Esophagus muscularis mucosa (tissue), 4 donors: ENCODE data around the gene JPH3. TPM values are rescaled to one million over a fixed set of nuclear protein-coding genes. Genes with fewer than 3 reads are reported as not detected.

Experiments used
- DNase-seq: peaks from one replicate; pipeline ENCODE4 v3.0.0-alpha.2; 2017; ENCODE audit errors: extremely low spot score
- H3K27ac ChIP-seq, 4 donors: fragments of 200-600 bp; sonication (generic); replicated peaks in 1 of 4; 1 replicate in 3 of 4; 2 replicates in 1 of 4; pipeline ENCODE4 v1.5.1; 2016 to 2019; ENCODE audit warnings: mild to moderate bottlenecking in 1 of 4
- H3K27me3 ChIP-seq, 4 donors: fragments of 200-600 bp; sonication (generic); one replicate each; pipeline versions ENCODE4 v1.5.1 to v1.6.0; 2016 to 2019
- H3K36me3 ChIP-seq, 4 donors: fragments of 200-600 bp; sonication (generic); one replicate each; pipeline ENCODE4 v1.5.1; 2016 to 2019
- H3K4me1 ChIP-seq, 4 donors: fragments of 200-600 bp; sonication (generic); one replicate each; pipeline ENCODE4 v1.5.1; 2016 to 2019
- H3K4me3 ChIP-seq, 4 donors: fragments of 200-600 bp; sonication (generic); 1 replicate in 2 of 4; 2 replicates in 2 of 4; pipeline ENCODE4 v1.5.1; 2016 to 2019; ENCODE audit warnings: mild to moderate bottlenecking in 4 of 4, moderate library complexity in 1 of 4
- H3K9me3 ChIP-seq, 4 donors: fragments of 200-600 bp; sonication (generic); 1 replicate in 3 of 4; 2 replicates in 1 of 4; pipeline ENCODE4 v1.5.1; 2016 to 2019
- EP300 ChIP-seq: sonication (generic); formaldehyde crosslinking; IDR thresholded peaks from one replicate; pipeline ENCODE4 v1.6.1; 2017; ENCODE audit warnings: antibody characterized with exemption
- POLR2A ChIP-seq: fragments of 450-650 bp; IDR thresholded peaks from one replicate; pipeline ENCODE4 v1.6.1; 2017; ENCODE audit warnings: antibody characterized with exemption, moderate library complexity, mild to moderate bottlenecking, low read depth
- POLR2AphosphoS5 ChIP-seq, 2 donors: sonication (generic); formaldehyde crosslinking; IDR thresholded peaks; one replicate each; pipeline ENCODE4 v1.6.1; 2017; ENCODE audit warnings: antibody characterized with exemption in 2 of 2
- WGBS: methylation state at CpG from one replicate; pipeline ENCODE4 v1.1.5; 2018; 5-methylcytosine and 5-hydroxymethylcytosine counted together
- intact Hi-C: fragments of 100-400 bp; cut with DNase I; formaldehyde crosslinking; loops from one replicate; pipeline ENCODE4 v1.15.1; 2023
- total RNA-seq, 4 donors: library from RNA; depleted of rRNA; stranded (reverse); fragments of >200 nt; gene quantifications; one replicate each; pipeline versions ENCODE4 v1.1.0 to v1.2.1, GENCODE V29; 2016
- TF ChIP-seq, protein P1 (sequence below), 3 experiments: fragments of 200-600 bp in 2 of 3; fragments of 450-650 bp in 1 of 3; sonication (generic) in 2 of 3; IDR thresholded peaks; one replicate each; pipeline ENCODE4 v1.5.1; 2017 to 2019; ENCODE audit warnings: antibody characterized with exemption in 3 of 3, mild to moderate bottlenecking in 2 of 3, moderate library complexity in 1 of 3

The JPH3 gene
- total RNA-seq, 4 donors from 2014 or later, result 0.42 to 2.2 (median 0.54) TPM

DNA sequence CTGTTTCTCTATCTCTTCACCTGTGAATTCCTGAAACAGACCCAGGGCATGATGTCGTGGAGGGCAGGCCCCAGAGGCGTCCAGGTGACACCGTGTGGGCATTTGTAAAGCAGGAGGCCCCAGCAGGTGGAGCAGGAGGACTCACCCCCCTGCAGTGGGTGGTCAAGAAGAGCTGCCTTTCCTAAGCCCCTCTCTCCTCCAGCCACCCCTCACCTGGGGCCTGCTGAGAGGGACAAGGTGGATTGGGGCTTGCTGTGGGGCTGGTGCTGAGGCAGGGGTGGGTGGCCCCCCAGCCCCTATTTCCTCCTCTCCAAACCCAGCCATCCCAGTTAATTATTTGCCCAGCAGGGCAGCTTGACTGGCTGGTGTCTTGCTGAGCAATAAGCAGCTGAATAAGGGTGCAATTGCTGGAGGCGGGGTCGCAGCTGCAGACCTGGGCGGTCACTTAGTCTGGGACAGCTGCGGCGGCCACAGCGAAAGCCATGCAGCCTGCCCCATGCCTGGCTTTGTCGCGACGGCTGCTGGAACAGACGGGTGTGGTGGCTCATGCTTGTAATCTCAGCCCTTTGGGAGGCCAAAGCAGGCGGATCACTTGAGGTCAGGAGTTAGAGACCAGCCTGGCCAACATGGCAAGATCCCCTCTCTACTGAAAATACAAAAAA is 56.4 kb downstream of the JPH3 start:
- no peak for TF ChIP-seq POLR2AphosphoS5 (IDR thresholded peaks at IDR 0.05)
- TF ChIP-seq EP300, result no peak
- TF ChIP-seq, protein P1, sequence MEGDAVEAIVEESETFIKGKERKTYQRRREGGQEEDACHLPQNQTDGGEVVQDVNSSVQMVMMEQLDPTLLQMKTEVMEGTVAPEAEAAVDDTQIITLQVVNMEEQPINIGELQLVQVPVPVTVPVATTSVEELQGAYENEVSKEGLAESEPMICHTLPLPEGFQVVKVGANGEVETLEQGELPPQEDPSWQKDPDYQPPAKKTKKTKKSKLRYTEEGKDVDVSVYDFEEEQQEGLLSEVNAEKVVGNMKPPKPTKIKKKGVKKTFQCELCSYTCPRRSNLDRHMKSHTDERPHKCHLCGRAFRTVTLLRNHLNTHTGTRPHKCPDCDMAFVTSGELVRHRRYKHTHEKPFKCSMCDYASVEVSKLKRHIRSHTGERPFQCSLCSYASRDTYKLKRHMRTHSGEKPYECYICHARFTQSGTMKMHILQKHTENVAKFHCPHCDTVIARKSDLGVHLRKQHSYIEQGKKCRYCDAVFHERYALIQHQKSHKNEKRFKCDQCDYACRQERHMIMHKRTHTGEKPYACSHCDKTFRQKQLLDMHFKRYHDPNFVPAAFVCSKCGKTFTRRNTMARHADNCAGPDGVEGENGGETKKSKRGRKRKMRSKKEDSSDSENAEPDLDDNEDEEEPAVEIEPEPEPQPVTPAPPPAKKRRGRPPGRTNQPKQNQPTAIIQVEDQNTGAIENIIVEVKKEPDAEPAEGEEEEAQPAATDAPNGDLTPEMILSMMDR (IDR thresholded peaks at IDR 0.05), result no peak
- TF ChIP-seq POLR2A, result no peak
- WGBS, result 56% methylated on average over 14 of the region's 14 CpGs
- intact Hi-C loops, result no loop called here
- no peaks in the 10 kb centered on the region for H3K4me1 ChIP-seq
- H3K27me3 ChIP-seq, result peaks cover 0 to 92% (median 0%) of the 10 kb centered on the region in 4 donors
- no peak overlapping the region for H3K27ac ChIP-seq
- H3K36me3 ChIP-seq, result no peaks in the 10 kb centered on the region
- H3K9me3 ChIP-seq, result peaks cover 0 to 14% (median 3%) of the 10 kb centered on the region in 4 donors
- no peak for DNase-seq
- H3K4me3 ChIP-seq, result no peak overlapping the region

DNA sequence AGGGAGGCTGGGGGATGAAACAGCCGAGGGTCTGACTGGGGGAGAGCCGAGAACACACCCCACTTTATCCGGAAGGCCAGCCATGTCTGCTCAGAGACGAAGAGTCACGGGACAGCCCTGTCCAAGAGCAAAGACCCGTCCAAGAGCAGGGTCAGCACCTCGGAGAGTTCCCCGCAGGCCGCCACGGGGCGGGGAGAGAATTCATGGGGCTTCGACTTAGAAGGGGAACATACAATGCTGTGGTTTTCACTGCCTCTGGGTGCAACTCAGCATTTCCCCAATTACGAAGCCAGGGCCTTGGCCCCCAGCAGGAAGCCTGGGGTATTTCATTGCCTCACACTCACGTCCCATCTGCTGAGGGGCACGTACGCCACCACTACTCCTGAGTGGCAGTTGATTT is 59.3 kb downstream of the JPH3 start:
- TF ChIP-seq, protein P1 (IDR thresholded peaks at IDR 0.05), result no peak
- no peak for TF ChIP-seq EP300
- Histone ChIP-seq H3K27me3 (peaks cover 0 to 95% (median 0%) of the 10 kb centered on the region in 4 donors), H3K4me1 (no peaks in the 10 kb centered on the region), H3K9me3 (peaks cover 0 to 14% (median 3%) of the 10 kb centered on the region in 4 donors), H3K36me3 (no peaks in the 10 kb centered on the region), H3K4me3 (no peak overlapping the region), H3K27ac (no peak overlapping the region)
- WGBS, result 24% methylated on average over 13 of the region's 16 CpGs
- intact Hi-C loops, result no loop called here
- DNase-seq, result no peak

- intact Hi-C loops, result no loop called here
- H3K27ac ChIP-seq, result no peak overlapping the region
- 74% methylated on average over 25 of the region's 25 CpGs for WGBS
These were observed 60.2 kb downstream of the JPH3 start for GRCh38 chr16:87662254-87663204.

DNA sequence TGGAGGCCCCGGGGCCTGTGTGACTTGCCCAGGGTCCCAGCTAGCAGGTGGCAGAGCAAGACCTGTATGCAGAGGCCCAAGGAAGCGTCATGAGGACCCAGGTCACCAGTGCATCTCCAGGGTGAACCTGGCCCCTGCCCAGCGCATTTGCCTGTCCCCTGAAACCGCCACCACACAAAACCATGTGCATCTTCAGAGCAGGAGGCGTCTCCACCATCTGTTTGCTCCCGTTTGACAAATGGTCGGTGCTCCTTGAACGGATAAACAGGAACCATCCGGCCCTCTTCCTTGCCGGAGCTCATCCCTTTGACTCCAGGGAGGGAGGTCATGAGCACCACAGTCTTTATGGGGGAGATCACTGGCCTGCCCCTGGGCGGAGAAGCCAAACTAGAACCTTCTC is 62.5 kb downstream of the JPH3 start:
- Histone ChIP-seq H3K9me3 (no peaks in the 10 kb centered on the region), H3K36me3 (no peaks in the 10 kb centered on the region), H3K4me1 (no peaks in the 10 kb centered on the region), H3K27ac (no peak overlapping the region), H3K4me3 (no peak overlapping the region), H3K27me3 (peaks cover 0 to 86% (median 0%) of the 10 kb centered on the region in 4 donors)
- no peak for DNase-seq
- TF ChIP-seq EP300, result no peak
- TF ChIP-seq POLR2A, result no peak
- TF ChIP-seq, protein P1 (IDR thresholded peaks at IDR 0.05), result no peak
- no peak for TF ChIP-seq POLR2AphosphoS5 (IDR thresholded peaks at IDR 0.05)
- 70% methylated on average over 11 of the region's 11 CpGs for WGBS
- intact Hi-C loops, result no loop called here

More at GRCh38 chr16:87662254-87663204, 60.2 kb downstream of the JPH3 start:
- Histone ChIP-seq H3K27me3 (peaks cover 0 to 91% (median 0%) of the 10 kb centered on the region in 4 donors), H3K4me3 (no peak overlapping the region), H3K36me3 (no peaks in the 10 kb centered on the region), H3K9me3 (peaks cover 0 to 6% (median 2%) of the 10 kb centered on the region in 4 donors), H3K4me1 (no peaks in the 10 kb centered on the region)
- TF ChIP-seq, protein P1 (IDR thresholded peaks at IDR 0.05), result no peak
- no peak for TF ChIP-seq POLR2AphosphoS5 (IDR thresholded peaks at IDR 0.05)
- DNase-seq, result no peak
